ENCODE results near the gene CASZ1.

CASZ1 gene

DNA sequence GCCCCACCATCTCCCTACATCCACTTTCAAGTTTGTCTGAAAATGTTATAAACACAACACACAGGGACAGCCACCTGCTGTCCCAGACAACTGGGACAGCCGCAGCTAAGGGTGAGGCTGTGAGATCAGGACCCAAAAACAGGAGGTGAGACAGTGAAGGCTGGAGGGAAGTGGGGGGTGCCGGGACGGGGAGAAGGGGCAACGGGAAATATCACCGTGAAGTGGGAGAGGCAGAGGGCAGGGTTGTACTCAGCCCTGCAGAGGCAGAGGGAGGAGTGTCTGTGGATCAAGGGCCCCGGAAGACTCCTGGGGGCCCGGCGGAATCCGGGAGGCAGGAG lies 114.4 kb downstream of the CASZ1 start:
- no peak for DNase-seq

- no peak for DNase-seq
Measured at GRCh38 chr1:10681296-10682107, 114.9 kb downstream of the CASZ1 start.

DNA sequence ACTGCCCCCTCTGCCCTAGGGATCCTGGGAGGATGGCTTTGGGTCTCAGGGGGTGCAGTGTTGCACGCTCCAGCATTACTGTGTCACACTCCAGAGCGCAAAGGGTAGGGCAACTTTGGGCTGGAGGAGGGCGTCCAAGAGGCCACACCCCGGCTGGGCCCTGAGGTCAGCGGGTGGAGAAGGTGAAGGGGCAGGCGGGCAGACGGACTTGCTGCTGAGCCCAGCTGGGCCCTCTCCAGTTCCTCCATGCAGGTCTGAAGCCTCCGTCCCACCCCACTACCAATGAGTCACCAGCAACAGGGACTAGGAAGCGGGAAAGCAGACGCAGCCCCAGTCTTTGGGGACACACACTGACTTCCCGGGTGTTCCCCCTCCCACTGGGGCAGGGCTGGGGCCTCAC lies 116.0 kb downstream of the CASZ1 start:
- no peak for DNase-seq

GRCh38 chr1:10679496-10680220 lies 116.8 kb downstream of the CASZ1 start:
- no peak for DNase-seq

GRCh38 chr1:10678852-10679251 lies 117.6 kb downstream of the CASZ1 start:
- no peak for DNase-seq

DNA sequence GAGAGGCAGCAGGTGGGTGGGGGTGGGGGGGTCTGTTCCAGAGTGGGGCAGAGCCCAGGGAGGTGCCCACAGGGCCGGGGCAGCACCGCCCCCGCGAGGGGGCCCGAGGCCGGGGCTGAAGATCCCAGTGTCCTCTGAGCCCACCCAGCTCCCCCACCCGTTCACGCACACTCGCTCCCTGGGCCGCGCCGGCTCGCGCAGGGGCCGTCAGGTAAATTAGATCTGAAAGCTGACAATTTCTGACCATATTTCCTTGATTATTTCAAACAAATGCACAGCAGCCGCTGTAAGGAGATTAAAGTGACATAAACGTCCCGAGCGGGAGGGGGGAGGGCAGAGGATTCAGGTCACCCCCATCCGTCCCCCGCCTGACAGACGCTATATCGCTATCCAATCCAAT lies 118.0 kb downstream of the CASZ1 start:
- DNase-seq = no peak

DNA sequence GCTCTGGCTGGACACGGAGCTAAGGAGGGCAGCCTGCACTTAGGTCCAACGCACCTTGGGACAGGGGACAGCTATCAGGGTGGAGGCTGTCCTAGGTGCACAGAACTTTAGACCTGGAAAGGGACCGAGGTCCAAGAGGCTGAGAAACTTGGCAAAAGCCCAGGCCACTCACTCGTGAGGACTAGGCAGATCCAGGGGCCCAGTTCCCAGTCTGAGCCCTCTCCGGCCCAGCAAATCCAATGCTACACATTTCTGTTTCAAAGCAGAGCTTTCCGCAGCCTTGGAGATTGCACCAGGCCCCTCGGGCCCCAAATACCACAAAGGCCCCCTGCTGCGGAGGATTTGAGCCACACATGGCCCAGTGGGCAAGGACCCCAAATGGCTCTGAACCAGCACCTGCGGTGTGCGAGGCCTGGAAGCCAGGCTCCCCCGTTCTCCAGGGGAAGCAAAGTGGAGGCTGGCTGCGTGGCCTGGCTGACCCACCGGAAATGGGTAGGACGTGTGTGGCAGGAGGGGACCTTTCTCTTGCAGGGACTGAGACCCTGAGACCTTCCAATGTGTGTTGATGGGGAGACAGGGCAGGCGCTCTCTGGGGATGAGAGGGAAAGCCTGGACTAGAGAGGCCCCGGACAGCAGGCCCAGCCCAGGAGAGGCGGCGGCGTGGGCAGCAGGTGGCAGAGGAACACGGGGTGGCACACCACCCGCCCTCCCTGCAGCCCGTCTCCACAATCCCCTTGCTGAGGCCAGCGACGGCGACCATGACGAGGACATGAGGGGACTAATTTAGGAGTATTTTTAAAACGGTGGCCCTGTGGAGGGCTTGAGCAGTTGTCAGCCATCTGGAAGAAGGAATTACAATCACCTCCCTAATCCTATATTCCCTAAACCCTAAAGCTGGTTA lies 118.7 kb downstream of the CASZ1 start:
- DNase-seq = no peak

- DNase-seq = no peak
Measured at GRCh38 chr1:10676963-10677362, 119.5 kb downstream of the CASZ1 start.

DNA sequence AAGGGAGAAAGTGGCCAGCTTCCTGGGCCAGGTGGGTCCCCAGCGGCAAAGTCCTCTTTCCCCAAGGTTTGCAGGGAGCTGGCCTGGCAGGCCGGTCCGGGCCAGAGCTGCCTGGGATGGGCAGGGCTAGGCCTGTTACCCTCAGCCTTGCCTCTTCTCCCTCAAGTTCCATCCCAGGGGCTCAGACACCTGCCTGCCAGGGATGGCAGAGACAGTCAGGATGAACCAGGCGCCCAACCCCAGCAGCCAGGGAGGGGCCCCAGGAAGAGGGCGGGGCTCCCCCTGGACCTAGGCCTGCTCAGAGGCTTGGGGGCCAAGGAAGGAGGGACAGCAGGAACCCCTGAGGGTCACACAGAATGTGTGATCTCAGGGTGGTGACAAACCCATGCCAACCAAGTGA lies 120.6 kb downstream of the CASZ1 start:
- DNase-seq = no peak

DNA sequence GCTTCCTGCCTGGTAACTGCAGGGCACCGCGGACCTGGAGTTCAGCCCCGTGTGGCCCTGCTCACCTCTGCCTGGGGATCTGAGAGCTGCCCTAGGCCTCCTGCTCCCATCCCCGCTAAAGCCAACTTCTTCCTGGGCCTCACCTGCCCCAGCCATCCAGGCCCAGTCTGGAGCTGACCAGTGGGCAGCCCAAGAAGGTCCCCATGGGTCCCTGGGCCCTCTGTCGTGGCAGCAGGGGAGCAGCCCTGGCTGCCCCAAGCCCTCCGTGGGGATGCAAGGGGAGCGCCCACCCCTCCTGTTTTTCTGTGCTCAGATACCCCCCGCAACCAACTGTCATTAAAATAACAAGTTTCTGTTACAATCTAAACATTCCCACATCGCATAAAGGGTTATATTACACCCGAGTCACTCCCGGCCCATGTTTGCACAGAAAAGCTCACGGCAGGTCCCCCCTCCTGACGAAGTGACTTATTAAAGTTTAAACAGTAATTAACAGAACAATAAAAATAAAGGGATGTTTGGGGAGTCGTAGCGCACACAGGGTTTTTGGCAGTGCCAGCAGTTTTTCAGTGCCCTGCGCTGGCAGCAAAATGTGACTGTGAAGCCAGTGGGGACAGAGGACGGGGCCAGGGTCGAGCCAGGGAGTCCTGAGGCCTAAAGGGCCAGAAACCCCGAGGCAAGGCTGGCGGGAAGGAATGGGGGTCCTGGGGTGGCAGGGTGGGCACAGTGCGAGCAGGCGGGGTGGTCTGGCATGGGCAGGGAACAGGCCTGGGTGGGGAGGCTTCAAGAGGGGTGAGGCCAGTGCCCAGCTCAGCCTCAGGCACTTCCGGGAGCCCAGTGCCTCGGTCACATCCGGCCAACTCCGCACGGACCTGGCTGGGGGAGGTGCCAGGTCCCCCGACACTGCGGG lies 121.5 kb downstream of the CASZ1 start:
- DNase-seq = no peak

- no peak for DNase-seq
Measured at GRCh38 chr1:10674222-10674621, 122.2 kb downstream of the CASZ1 start.

DNA sequence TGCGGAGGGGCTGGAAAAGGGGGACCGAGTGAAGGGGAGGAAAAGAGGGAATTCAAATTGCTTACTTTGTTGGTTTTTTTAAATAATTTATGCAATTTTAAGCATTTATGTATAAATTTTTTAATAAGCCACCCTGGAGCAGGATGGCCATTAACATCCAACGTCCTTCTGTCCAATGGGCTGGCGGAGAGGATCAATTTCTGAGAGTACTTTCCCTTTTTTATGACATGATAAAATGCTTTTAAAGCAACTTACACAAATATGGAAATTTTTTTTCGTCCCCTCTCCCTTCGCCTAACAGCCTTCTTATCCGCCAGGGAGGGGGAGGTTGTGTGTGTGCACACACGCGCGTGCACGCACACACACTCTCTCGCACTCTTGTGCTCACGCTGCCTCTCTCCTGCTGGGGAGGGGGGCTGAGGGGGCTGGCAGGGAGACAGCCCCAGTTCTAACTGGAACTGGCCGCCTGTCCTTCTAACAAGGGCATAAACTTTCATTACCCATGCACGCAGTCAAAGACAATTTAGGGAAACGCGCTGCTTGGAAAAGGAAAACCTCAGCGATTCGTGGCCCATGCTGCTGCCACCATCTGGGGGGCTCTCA lies 123.2 kb downstream of the CASZ1 start:
- DNase-seq = no peak

DNA sequence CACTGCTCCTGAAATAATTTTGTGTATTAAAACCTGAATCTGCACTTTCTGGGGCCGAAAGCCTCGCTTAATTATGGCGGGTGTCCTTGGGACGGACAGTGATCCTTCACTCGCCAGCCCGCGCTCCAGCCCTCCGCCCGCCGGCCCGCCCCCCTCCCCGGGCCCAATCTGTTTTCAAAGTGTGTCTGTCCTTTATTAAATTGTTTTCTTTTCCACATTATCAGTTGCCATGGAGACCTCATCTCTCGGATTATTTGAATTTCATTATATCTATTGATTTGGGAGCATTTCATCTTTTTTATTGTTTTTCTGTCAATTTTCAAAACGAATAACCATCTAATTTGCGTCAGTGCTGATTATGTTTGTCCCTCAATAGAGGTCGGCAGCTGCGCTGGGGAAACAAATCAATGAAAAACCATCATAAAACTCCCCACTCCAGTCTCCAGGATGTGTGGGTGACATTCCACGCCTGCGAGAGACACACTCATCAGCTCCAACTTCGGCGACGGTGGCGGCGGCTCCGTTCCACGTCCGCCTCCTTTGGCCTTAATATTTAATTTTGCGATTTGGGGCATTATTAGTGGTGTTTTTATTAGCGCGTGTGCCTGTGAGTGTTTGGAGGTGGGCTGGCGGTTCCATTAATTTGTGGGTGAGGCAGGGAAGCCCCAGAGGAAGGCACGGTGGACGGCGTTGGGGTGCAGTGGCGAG lies 123.9 kb downstream of the CASZ1 start:
- no peak for DNase-seq

DNA sequence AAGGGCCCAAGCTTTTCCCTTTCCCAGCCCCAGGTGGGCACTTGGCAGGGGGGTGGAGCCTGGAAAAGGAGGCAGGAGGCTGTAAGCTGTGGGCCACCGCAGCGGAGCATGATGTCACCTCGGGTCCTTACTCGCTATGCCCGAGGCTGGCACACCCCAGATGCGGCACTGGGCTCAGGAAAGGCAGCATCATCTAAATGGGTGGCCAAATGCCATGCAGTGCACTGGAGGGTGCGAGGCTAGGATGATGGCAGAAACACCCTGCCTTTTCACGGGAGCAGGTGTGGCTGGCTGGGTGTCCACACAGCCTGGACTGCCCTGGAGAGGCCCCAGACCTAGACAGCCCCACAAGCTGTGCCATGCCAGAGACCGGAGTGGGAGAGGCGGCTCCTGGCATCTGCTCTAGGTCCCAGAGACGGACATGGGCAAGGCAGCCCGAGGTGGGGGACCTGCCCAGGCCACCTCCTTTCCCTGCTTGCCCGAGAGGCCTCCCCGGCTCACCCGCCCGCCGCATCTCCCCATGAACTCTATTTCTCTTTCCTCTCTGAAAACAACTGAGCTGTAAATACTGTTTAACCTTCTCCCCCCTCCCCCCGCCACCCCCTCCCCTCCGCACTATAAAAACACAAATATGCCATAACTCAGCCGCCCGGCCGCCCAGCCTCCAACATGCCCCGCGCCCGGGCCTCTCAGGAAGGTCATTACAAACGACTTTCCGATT lies 124.7 kb downstream of the CASZ1 start:
- no peak for DNase-seq

DNA sequence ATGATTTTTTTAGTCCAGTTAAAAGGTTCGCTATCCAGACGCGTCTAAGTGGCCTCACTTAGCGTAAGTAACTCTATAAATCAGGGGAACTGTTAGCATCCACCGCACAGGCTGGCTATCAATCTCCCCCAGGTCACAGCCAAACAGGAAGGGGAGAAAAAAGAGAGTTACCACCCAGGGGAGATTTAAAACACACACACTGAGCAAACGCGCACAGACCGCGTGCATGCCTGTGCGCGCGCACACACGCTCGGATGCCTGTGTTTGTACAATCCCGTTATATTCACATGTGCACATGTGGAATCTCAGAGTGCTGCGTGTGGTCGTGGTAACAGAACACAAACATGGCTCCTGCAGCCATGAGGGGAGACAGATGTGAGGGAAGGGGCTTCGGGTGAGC lies 125.4 kb downstream of the CASZ1 start:
- DNase-seq = no peak

- DNase-seq = no peak
Measured at GRCh38 chr1:10670190-10670589, 126.3 kb downstream of the CASZ1 start.

DNA sequence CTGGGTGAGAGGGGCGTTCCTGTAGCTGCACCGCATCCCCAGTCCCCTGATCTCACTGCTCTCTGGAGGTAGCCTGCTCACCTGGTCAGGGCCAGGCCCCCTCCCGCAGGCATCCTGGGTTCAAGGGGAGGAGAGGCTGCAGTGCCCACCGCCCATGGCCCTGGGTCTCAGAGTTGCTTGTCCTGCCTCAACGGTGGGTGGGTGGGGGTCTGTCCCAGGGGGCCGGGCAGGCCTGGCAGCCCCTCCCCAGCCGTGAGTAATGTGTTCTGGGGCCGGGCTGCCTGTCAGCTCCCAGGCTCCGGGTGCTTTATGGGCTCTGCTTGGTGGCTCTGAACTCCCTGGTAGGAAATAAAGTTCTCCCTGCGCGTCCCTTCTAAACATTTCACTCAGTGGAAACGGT lies 126.9 kb downstream of the CASZ1 start:
- DNase-seq = no peak

DNA sequence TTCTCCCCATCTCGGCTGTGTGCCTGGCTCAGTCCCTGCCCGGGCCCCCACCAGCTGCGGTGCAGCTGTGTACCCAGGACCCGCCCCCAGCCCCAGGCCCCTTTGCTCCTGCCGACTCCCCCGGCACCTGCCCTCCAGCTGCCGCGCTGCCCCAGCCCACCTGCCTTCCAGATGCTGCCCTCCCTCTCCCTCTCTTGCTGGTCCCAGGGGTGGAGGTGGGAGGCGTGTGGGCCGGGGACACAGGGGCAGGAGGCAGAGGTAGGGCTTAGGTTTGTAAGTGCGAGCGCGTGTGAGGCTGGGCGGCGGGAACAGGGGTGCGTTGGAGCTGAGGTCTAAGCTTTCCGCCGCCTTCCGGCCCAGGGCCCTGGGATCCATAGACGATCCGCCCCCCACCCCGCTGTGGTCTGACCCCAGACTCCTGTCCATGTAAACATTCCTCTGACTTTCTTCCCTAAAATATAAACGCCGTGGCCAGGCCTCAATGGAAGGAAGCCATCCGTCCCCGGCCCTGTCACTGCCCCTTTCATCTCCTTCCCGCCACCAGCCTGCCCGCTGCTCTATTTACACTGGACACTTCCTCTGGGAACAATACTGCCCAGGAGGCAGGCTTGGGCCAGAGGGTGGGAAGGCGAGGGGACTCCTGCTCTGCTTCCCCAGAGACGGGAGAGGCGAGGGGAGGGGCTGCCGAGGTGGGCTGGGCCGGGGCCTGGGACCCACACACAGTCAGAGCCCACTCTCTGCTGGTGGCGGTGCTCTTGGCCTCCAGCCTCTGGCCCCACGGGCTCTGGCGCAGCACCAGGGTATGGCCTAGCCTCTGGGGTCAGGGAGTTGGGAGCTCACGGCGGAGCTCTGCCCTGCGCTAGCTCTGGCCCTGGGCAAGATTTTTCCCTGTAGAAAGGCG lies 128.3 kb downstream of the CASZ1 start:
- no peak for DNase-seq

Measured in CD4-positive, alpha-beta T cell treated with Interleukin-17A for 4 hours (primary cell).